ENCODE measurements around the gene ZNF451.

GRCh38 chr6:57162028-57162427 lies 72.0 kb downstream of the ZNF451 start:
- TF ChIP-seq RAD21 (conservative IDR thresholded peaks at IDR 0.05) (no peak), CTCF (IDR thresholded peaks at IDR 0.05; ENCODE audit: poor library complexity, severe bottlenecking) (no peak), EZH2 (IDR thresholded peaks at IDR 0.05; ENCODE audit: borderline replicate concordance, insufficient read depth, low read length, poor library complexity, severe bottlenecking) (no peak), EP300 (conservative IDR thresholded peaks at IDR 0.05; ENCODE audit: poor library complexity, severe bottlenecking) (no peak), POLR2AphosphoS5 (IDR thresholded peaks at IDR 0.05) (no peak), REST (IDR thresholded peaks at IDR 0.05; ENCODE audit: borderline replicate concordance) (no peak), SMC3 (conservative IDR thresholded peaks at IDR 0.05; ENCODE audit: poor library complexity) (no peak)

Measured in neural cell (in vitro differentiated cells).